ENCODE data around the gene LYRM1. TPM values are rescaled to one million over a fixed set of nuclear protein-coding genes. Genes with fewer than 3 reads are reported as not detected.

The LYRM1 gene
- total RNA-seq, 4 donors from 2014 or later, result 31.3 to 68.3 (median 50.3) TPM

DNA sequence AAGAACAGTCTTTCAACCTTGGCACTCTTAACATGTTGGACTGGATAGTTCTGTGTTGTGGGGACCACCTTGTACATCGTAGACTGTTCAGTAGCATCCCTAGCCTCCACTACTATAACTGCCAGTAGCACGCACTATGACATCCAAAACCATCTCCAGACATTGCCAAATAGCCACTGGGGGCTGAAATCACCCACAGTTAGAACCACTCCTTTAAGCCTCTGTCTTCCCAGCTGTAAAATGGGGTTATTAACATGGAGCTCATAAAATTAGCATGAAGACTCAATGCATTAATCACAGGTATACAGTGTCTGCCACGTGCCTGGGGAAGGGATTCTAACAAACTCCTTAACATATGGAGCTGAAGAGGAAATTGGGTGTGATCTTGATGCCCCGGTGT, 49.7 kb downstream of the LYRM1 start:
- no peak for DNase-seq (ENCODE audit: low spot score)
- no peak for ATAC-seq (ENCODE audit: low FRiP score)
- no peak for TF ChIP-seq CTCF (IDR thresholded peaks at IDR 0.05)

GRCh38 chr16:20952139-20952920, 51.8 kb downstream of the LYRM1 start:
- DNase-seq (ENCODE audit: low spot score), result no peak
- no peak for TF ChIP-seq CTCF (IDR thresholded peaks at IDR 0.05)
- no peak for ATAC-seq (ENCODE audit: low FRiP score)

GRCh38 chr16:20954574-20954973, 54.0 kb downstream of the LYRM1 start:
- TF ChIP-seq CTCF (IDR thresholded peaks at IDR 0.05), result no peak
- ATAC-seq (ENCODE audit: low FRiP score) (no peak), DNase-seq (ENCODE audit: low spot score) (no peak)

DNA sequence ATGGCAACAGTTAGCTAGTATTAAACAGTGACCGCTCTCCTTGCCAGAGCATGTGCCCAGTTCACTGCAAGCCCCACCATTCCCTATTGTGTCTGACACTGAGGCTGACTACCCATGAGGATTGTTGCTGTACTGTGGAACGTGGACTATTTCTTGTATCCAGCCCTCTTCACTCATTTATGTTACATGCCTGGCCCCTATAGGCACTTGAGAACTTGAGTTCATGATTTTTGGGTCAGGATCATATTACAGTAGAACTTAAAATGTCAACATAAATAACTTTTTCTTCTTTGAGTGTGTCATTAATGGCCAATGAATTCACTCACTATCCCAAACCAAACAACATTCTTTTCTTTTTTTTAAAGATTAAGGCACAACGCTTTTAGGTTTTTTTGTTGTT, 55.7 kb downstream of the LYRM1 start:
- no peak for TF ChIP-seq CTCF (IDR thresholded peaks at IDR 0.05)
- DNase-seq (ENCODE audit: low spot score), result no peak
- ATAC-seq (ENCODE audit: low FRiP score), result no peak

GRCh38 chr16:20957153-20957552, 56.6 kb downstream of the LYRM1 start:
- no peak for ATAC-seq (ENCODE audit: low FRiP score)
- no peak for DNase-seq (ENCODE audit: low spot score)
- no peak for TF ChIP-seq CTCF (IDR thresholded peaks at IDR 0.05)

DNA sequence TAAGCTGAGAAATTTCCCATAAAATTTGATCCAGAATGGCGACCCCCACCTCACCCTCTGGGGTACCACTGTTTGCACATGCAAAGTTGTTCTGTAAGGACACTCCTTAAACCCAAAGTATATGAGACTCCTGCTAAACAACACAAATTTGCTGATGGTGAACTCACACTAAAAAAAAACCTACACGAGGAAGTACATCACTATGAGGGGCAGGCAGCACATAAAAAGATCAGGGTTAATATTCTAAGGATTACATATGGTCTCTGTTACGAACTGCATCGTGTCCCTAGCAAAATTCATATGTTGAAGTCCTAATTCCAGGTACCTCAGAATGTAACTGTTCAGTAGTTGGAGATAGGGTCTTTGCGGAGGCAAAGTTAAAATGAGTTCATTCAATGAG, 60.3 kb downstream of the LYRM1 start:
- no peak for ATAC-seq (ENCODE audit: low FRiP score)
- TF ChIP-seq CTCF (IDR thresholded peaks at IDR 0.05), result no peak
- DNase-seq (ENCODE audit: low spot score), result no peak

DNA sequence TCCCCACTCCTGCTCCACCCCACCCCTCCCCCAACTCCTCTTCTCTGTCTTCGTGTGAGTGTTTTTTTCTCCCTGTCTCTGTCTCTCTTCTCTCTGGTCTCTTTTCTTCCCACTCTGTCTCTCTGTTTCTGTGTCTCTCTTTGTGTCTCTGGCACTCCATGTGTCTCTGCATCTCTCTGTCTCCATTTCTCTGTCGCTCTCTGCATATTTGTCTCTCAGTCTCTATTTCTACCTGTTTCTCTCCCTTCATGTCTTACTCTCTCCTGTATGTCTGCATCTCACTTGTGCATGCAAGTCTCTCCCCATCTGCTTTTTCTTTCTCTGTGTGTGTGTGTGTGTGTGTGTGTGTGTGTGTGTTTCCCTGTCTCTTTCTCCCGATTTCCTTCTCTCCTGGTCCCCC, 68.2 kb downstream of the LYRM1 start:
- ATAC-seq (ENCODE audit: low FRiP score) (no peak), DNase-seq (ENCODE audit: low spot score) (no peak)
- no peak for TF ChIP-seq CTCF (IDR thresholded peaks at IDR 0.05)
